Left lung (tissue), 10 donors: ENCODE results near the gene C1orf159. TPM values are rescaled to one million over a fixed set of nuclear protein-coding genes. Genes with fewer than 3 reads are reported as not detected.
"Not testable (repeated sequence)": the region's sequence is repeated elsewhere in the genome, so short reads cannot be mapped to it uniquely, and the experiment has no call there.

Source experiments
- ATAC-seq: fragments of 200-7000 bp; cut with Tn5 transposase; one replicate; pipeline ENCODE4 v1.9.1; 2020; ENCODE audit warnings: moderate library complexity
- DNase-seq, 4 donors: peaks; one replicate each; pipeline ENCODE4 v3.0.0-alpha.2; 2013 to 2020
- H3K27ac ChIP-seq, 2 donors: fragments of 200-600 bp; sonication (generic) in 1 of 2; one replicate each; pipeline versions ENCODE4 v1.5.0 to v1.8.0; 2020 to 2021
- H3K27me3 ChIP-seq, 2 donors: fragments of 200-600 bp; sonication (generic) in 1 of 2; one replicate each; pipeline versions ENCODE4 v1.5.0 to v1.8.0; 2020 to 2021
- H3K36me3 ChIP-seq, 2 donors: fragments of 200-600 bp; sonication (generic) in 1 of 2; one replicate each; pipeline versions ENCODE4 v1.5.0 to v1.8.0; 2020 to 2021
- H3K4me1 ChIP-seq, 2 donors: fragments of 200-600 bp; one replicate each; pipeline ENCODE4 v1.8.0; 2021
- H3K4me3 ChIP-seq, 2 donors: fragments of 200-600 bp; sonication (generic) in 1 of 2; one replicate each; pipeline versions ENCODE4 v1.5.0 to v1.8.0; 2020 to 2021; ENCODE audit warnings: mild to moderate bottlenecking in 1 of 2
- H3K9me3 ChIP-seq, 2 donors: fragments of 200-600 bp; sonication (generic) in 1 of 2; one replicate each; pipeline versions ENCODE4 v1.5.0 to v1.8.0; 2020 to 2021
- CTCF ChIP-seq, 2 donors: fragments of 200-600 bp; sonication (generic) in 1 of 2; IDR thresholded peaks; one replicate each; pipeline versions ENCODE4 v1.5.0 to v1.8.0; 2021; ENCODE audit warnings: antibody characterized with exemption in 2 of 2
- intact Hi-C, 2 donors: fragments of 100-400 bp; cut with DNase I; formaldehyde crosslinking; loops; one replicate each; pipeline versions ENCODE4 v1.11.2 to v1.14.2; 2022
- polyA plus RNA-seq, 6 donors: library from polyadenylated mRNA; unstranded; fragments of 120-200 nt; gene quantifications; one replicate each; pipeline ENCODE4 v1.2.1, GENCODE V29; 2013; ENCODE audit not compliant: insufficient read length in 6 of 6
- total RNA-seq, 2 donors: library from RNA; stranded (reverse); fragmentation: NEBNext Ultra II Directional; extraction: Animal tissue kit (Norgen Biotek cat#: 25700); gene quantifications; one replicate each; pipeline ENCODE4 v1.2.1, GENCODE V29; 2021
- donor health status: DM: no; HTN: yes; CAD: no.
- donor health status: DM: no; HTN: no; CAD: no.

C1orf159 gene
- total and polyA plus RNA-seq, 8 donors: 7.7 to 16.0 (median 10.1) TPM

GRCh38 chr1:1098681-1099421 lies 17.0 kb downstream of the C1orf159 start:
- no peaks in the 10 kb centered on the region for H3K4me1 ChIP-seq
- DNase-seq: no peak
- intact Hi-C loops: no loop called here
- no peak for ATAC-seq
- no peak overlapping the region for H3K4me3 ChIP-seq
- H3K36me3 ChIP-seq: no peaks in the 10 kb centered on the region
- no peak overlapping the region for H3K27ac ChIP-seq
- TF ChIP-seq CTCF (IDR thresholded peaks at IDR 0.05): no peak
- no peaks in the 10 kb centered on the region for H3K27me3 ChIP-seq
- H3K9me3 ChIP-seq: peaks cover 0 to 7% of the 10 kb centered on the region in 2 donors

DNA sequence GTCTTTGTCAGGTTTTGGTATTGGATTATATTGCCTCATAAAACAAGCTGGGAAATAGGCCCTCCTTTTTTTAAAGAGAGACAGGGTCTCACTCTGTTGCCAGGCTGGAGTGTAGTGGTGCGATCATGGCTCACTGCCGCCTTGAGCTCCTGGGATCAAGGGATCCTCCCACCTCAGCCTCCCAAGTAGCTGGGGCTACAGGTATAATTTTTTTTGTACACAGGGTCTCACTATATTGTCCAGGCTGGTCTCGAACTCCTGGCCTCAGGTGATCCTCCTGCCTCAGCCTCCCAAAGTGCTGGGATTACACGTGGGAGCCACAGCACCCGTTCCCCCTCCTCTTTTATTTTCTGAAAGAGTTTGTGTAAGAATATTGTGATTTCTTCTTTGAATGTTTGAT lies 19.8 kb downstream of the C1orf159 start:
- H3K4me1 ChIP-seq, H3K9me3 ChIP-seq, H3K27ac ChIP-seq, intact Hi-C loops, H3K27me3 ChIP-seq, H3K4me3 ChIP-seq, H3K36me3 ChIP-seq, ATAC-seq, DNase-seq: not testable (repeated sequence)

DNA sequence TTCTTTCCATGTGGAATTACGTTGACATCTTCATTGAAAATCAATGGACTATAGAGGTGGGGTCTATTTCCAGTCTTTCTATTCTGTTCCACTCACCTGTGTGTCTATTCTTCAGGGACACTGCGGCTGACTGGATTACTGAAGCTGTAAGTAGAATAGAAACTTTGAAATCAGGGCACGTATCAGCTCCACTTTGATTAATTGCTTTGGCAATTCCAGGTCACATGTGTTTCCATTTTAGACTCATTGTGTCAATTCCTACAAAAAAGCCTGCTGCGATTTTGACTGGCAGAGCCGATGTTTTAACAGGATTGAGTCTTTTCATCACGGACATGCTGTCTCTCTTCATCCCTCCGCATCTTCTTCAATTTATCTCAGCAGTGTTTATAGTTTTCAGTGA lies 20.9 kb downstream of the C1orf159 start:
- intact Hi-C loops: no loop called here
- TF ChIP-seq CTCF (IDR thresholded peaks at IDR 0.05): no peak
- Histone ChIP-seq H3K36me3 (no peaks in the 10 kb centered on the region), H3K4me3 (no peak overlapping the region), H3K9me3 (peaks cover 0 to under 1% of the 10 kb centered on the region in 2 donors), H3K27ac (no peak overlapping the region), H3K4me1 (no peaks in the 10 kb centered on the region), H3K27me3 (no peaks in the 10 kb centered on the region)
- ATAC-seq (no peak), DNase-seq (no peak)

DNA sequence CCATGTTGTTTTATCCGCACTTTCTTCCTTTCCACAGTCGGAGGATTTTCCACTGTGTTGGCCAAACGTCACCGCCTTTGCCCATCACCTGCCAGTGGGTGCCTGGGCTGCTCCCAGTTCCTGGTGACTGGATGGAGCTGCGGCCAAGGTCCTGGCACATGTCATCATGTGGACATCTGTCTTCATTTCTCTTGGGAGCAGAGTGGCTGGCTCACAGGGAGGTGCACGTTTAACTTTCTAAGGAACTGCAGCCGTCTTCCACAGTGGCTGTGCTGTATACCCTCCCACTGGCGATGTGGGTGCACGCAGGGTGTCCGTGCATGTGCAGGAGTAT lies 22.3 kb downstream of the C1orf159 start:
- intact Hi-C loops: no loop called here
- no peaks in the 10 kb centered on the region for H3K36me3 ChIP-seq
- no peaks in the 10 kb centered on the region for H3K9me3 ChIP-seq

GRCh38 chr1:1092894-1093609 lies 22.8 kb downstream of the C1orf159 start:
- Histone ChIP-seq H3K4me3 (no peak overlapping the region), H3K36me3 (no peaks in the 10 kb centered on the region), H3K9me3 (no peaks in the 10 kb centered on the region), H3K27me3 (no peaks in the 10 kb centered on the region), H3K4me1 (no peaks in the 10 kb centered on the region), H3K27ac (no peak overlapping the region)
- TF ChIP-seq CTCF (IDR thresholded peaks at IDR 0.05): no peak
- ATAC-seq (no peak), DNase-seq (no peak)
- intact Hi-C loops: no loop called here

More for the DNA sequence above, 22.3 kb downstream of the C1orf159 start:
- Histone ChIP-seq H3K4me1 (no peaks in the 10 kb centered on the region), H3K27me3 (no peaks in the 10 kb centered on the region), H3K4me3 (no peak overlapping the region), H3K27ac (no peak overlapping the region)
- ATAC-seq: no peak
- no peak for TF ChIP-seq CTCF (IDR thresholded peaks at IDR 0.05)
- DNase-seq: no peak
